Activated naive CD8-positive, alpha-beta T cell treated with anti-CD3 and anti-CD28 coated beads, Interleukin-2, amount 50 U/mL, for 24 hours (primary cell): ENCODE measurements around the gene FAM219A.
A peak's percentile ranks its signal among the peaks of the same experiment; 100 is the strongest.
"Not testable (repeated sequence)": the region's sequence is repeated elsewhere in the genome, so short reads cannot be mapped to it uniquely, and the experiment has no call there.

Experiments used
- ATAC-seq: fragments of 150-1000 bp; cut with Tn5 transposase; one replicate; pipeline ENCODE4 v1.10.0; 2021
- DNase-seq: peaks from one replicate; pipeline ENCODE4 v3.0.0; 2021
- H3K27ac Mint-ChIP-seq: one replicate; pipeline ENCODE4 v1.8.0; 2021; ENCODE audit warnings: mild to moderate bottlenecking, mixed read lengths
- H3K27me3 Mint-ChIP-seq: one replicate; pipeline ENCODE4 v1.8.0; 2021; ENCODE audit warnings: mixed read lengths
- H3K36me3 Mint-ChIP-seq: one replicate; pipeline ENCODE4 v1.8.0; 2021; ENCODE audit warnings: low read depth, mixed read lengths
- H3K4me1 Mint-ChIP-seq: one replicate; pipeline ENCODE4 v1.8.0; 2021; ENCODE audit warnings: mixed read lengths
- H3K4me3 Mint-ChIP-seq: one replicate; pipeline ENCODE4 v1.8.0; 2021; ENCODE audit warnings: mild to moderate bottlenecking, moderate library complexity, mixed read lengths
- H3K9me3 Mint-ChIP-seq: one replicate; pipeline ENCODE4 v1.8.0; 2021; ENCODE audit warnings: mixed read lengths

FAM219A gene

GRCh38 chr9:34493972-34494535, 35.7 kb upstream of the FAM219A start:
- H3K27ac Mint-ChIP-seq, result no peak overlapping the region
- H3K9me3 Mint-ChIP-seq, result no peaks in the 10 kb centered on the region
- ATAC-seq, result no peak
- no peak overlapping the region for H3K4me3 Mint-ChIP-seq
- H3K36me3 Mint-ChIP-seq, result no peaks in the 10 kb centered on the region
- no peaks in the 10 kb centered on the region for H3K4me1 Mint-ChIP-seq
- peak; percentile 41 for DNase-seq
- H3K27me3 Mint-ChIP-seq, result peaks cover 11% of the 10 kb centered on the region

DNA sequence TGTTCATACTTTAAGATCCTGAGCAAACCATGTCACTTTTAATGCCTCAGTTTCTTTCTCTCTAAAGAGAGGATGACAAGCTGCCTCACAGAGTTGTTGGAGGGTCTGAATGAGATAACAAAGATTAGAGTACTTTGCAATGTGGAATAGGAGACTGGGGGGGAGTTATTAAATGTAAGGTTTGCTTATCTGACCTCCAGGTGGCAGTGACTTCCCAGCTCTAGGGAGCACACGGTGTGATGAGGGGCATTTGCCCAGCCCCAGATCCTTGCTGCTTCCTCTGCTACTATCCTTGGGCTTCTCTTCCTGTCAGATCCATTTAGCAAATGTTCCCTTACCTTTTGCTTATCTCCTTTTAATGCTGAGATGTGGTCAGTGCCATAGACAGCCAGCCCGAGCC, 33.7 kb upstream of the FAM219A start:
- Mint-ChIP-seq H3K4me3 (no peak overlapping the region), H3K36me3 (no peaks in the 10 kb centered on the region), H3K27ac (no peak overlapping the region), H3K27me3 (peaks cover 15% of the 10 kb centered on the region), H3K4me1 (no peaks in the 10 kb centered on the region), H3K9me3 (no peaks in the 10 kb centered on the region)
- DNase-seq, result no peak
- ATAC-seq, result no peak

DNA sequence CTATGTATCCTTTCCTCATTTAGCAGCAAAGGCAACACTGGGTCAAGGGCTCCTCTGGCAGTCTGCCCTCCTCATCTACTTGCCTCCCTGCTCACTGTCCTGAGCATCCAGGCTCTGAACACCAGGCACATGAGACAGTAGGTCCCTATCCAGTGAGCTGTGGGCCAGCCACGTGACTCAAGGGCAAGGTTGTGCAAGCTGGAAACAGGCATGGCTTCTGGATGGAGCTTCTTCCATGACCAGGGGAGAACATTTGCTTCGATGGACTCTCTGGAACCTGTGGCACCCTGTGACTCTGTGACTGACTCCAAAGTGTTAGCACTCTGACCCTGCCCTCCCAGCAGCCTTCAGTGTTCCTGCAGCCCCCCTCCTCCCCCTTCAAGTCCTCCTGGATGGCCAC, 33.2 kb upstream of the FAM219A start:
- H3K4me1 Mint-ChIP-seq, result peaks cover 1% of the 10 kb centered on the region
- ATAC-seq (no peak), DNase-seq (no peak)
- H3K36me3 Mint-ChIP-seq, result no peaks in the 10 kb centered on the region
- peaks cover 15% of the 10 kb centered on the region for H3K27me3 Mint-ChIP-seq
- no peaks in the 10 kb centered on the region for H3K9me3 Mint-ChIP-seq
- no peak overlapping the region for H3K27ac Mint-ChIP-seq
- no peak overlapping the region for H3K4me3 Mint-ChIP-seq

GRCh38 chr9:34490760-34491159, 32.4 kb upstream of the FAM219A start:
- Mint-ChIP-seq H3K27me3 (peaks cover 13% of the 10 kb centered on the region), H3K9me3 (no peaks in the 10 kb centered on the region), H3K4me1 (peaks cover 2% of the 10 kb centered on the region), H3K27ac (no peak overlapping the region), H3K36me3 (no peaks in the 10 kb centered on the region), H3K4me3 (no peak overlapping the region)
- ATAC-seq (peak; percentile 20), DNase-seq (no peak)

DNA sequence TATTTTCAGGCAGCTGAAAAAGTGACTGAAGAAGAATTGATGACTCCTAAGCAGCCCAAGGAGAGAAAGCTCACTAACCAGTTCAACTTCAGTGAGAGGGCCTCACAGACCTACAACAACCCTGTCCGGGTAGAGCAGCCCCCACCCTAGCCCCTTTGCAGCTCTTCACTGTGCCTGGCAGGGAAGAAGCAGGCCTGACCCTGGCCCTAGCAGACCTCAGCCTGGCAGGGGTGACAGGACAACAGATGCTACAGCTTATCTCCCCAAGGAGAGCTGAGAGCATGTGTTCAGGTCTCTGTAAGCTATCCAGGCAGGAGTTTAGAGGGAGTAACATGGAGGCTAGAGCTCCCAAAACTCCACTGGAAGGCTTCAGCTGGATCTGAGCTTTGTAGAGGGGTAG, 32.0 kb upstream of the FAM219A start:
- DNase-seq (no peak), ATAC-seq (no peak)
- H3K36me3 Mint-ChIP-seq, result no peaks in the 10 kb centered on the region
- no peak overlapping the region for H3K27ac Mint-ChIP-seq
- no peak overlapping the region for H3K4me3 Mint-ChIP-seq
- H3K4me1 Mint-ChIP-seq, result peaks cover 2% of the 10 kb centered on the region
- peaks cover 12% of the 10 kb centered on the region for H3K27me3 Mint-ChIP-seq
- H3K9me3 Mint-ChIP-seq, result no peaks in the 10 kb centered on the region

- Mint-ChIP-seq H3K9me3 (no peaks in the 10 kb centered on the region), H3K27ac (no peak overlapping the region), H3K36me3 (no peaks in the 10 kb centered on the region), H3K4me3 (no peak overlapping the region), H3K27me3 (peaks cover 9% of the 10 kb centered on the region), H3K4me1 (peaks cover 2% of the 10 kb centered on the region)
- DNase-seq (no peak), ATAC-seq (no peak)
These were observed 28.2 kb upstream of the FAM219A start for GRCh38 chr9:34486572-34486971.

DNA sequence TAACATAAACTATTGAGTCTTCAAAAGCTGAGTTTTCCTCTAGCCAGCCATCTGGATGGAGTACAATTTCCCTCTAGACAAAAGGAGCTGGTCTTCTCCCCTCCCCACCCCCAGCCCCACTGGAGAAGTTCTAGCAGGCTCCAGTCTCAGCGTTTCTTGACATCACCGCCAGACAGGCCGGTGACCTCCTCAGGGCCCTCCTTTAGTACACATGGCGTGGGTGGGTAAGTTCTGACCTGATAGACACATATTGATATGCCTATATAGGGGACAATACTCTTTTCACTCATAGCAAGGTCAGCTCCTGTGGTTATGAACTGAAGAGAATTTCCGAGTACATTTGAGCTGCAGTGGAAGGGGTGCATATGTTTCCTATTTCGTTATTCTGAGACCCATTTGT, 27.5 kb upstream of the FAM219A start:
- Mint-ChIP-seq H3K9me3 (no peaks in the 10 kb centered on the region), H3K4me3 (no peak overlapping the region), H3K36me3 (no peaks in the 10 kb centered on the region), H3K27me3 (peaks cover 9% of the 10 kb centered on the region), H3K4me1 (peaks cover 2% of the 10 kb centered on the region), H3K27ac (no peak overlapping the region)
- DNase-seq, result no peak
- ATAC-seq, result no peak

GRCh38 chr9:34484678-34485077, 26.3 kb upstream of the FAM219A start:
- no peak for DNase-seq
- Mint-ChIP-seq H3K9me3 (no peaks in the 10 kb centered on the region), H3K4me1 (peaks cover 2% of the 10 kb centered on the region), H3K36me3 (no peaks in the 10 kb centered on the region), H3K4me3 (no peak overlapping the region), H3K27me3 (peaks cover 13% of the 10 kb centered on the region), H3K27ac (no peak overlapping the region)
- no peak for ATAC-seq

- H3K27ac Mint-ChIP-seq, H3K4me1 Mint-ChIP-seq, H3K9me3 Mint-ChIP-seq, DNase-seq, H3K27me3 Mint-ChIP-seq, H3K4me3 Mint-ChIP-seq, H3K36me3 Mint-ChIP-seq, ATAC-seq: not testable (repeated sequence)
These were observed 24.4 kb upstream of the FAM219A start for GRCh38 chr9:34482746-34483145.

DNA sequence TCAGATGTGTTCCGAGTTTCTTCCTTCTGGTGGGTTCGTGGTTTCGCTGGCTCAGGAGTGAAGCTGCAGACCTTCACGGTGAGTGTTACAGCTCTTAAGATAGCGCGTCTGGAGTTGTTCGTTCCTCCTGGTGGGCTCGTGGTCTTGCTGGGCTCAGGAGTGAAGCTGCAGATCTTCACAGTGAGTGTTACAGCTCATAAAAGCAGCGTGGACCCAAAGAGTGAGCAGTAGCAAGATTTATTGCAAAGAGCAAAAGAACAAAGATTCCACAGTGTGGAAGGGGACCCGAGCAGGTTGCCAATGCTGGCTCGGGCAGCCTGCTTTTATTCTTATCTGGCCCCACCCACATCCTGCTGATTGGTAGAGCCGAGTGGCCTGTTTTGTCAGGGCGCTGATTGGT, 23.2 kb upstream of the FAM219A start:
- not testable (repeated sequence) for H3K36me3 Mint-ChIP-seq, H3K9me3 Mint-ChIP-seq, H3K4me1 Mint-ChIP-seq, DNase-seq, H3K27ac Mint-ChIP-seq, ATAC-seq, H3K4me3 Mint-ChIP-seq
- H3K27me3 Mint-ChIP-seq, result peaks cover 15% of the 10 kb centered on the region

DNA sequence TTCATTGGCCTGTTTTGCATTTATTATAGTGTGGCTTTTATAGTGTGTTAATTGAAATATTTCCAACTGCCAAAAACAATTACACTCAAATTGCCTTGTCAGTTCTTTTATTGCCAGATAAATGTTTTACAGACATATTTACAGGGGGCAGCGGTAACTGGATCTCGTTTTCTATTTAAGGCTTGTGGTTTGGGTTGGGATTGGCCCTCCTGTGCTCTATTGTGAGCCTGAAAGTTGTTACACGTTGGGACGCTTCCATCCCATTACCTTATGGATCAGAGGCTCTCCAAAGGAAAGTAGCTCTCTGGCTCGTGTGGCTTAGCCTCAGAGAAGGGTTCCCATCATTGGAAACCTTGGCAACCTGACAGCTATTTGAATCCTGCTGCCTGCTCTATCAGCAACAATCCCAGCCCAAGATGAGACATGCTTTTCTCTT, 21.1 kb upstream of the FAM219A start:
- peaks cover 16% of the 10 kb centered on the region for H3K27me3 Mint-ChIP-seq
- no peak overlapping the region for H3K4me3 Mint-ChIP-seq
- H3K9me3 Mint-ChIP-seq, result no peaks in the 10 kb centered on the region
- no peak for DNase-seq
- H3K36me3 Mint-ChIP-seq, result no peaks in the 10 kb centered on the region
- no peak overlapping the region for H3K27ac Mint-ChIP-seq
- ATAC-seq, result no peak
- no peaks in the 10 kb centered on the region for H3K4me1 Mint-ChIP-seq

- ATAC-seq, result no peak
- no peaks in the 10 kb centered on the region for H3K9me3 Mint-ChIP-seq
- no peaks in the 10 kb centered on the region for H3K4me1 Mint-ChIP-seq
These were observed 19.2 kb upstream of the FAM219A start for GRCh38 chr9:34477541-34477940.

DNA sequence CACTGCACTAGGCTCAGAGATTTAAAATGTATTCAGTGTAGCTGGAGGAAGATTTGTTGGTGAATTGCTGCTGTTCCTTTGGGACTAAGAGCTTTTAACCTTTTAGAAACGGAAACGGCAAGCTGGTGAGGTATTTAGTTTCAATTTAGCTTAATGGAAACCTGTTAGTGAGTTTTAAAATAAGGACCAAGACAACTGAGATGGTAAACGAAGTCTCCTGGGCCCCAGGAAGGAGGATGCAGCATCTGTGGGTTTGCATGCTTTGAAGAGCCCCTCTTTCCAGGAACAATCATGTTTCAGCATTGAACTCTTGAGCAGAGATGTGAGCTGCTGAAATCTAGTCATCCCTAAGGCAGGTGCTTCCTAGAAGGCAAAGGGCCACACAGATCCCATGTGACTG, 16.7 kb upstream of the FAM219A start:
- Mint-ChIP-seq H3K27me3 (peaks cover 16% of the 10 kb centered on the region), H3K4me1 (no peaks in the 10 kb centered on the region), H3K36me3 (no peaks in the 10 kb centered on the region), H3K27ac (no peak overlapping the region), H3K4me3 (no peak overlapping the region), H3K9me3 (no peaks in the 10 kb centered on the region)
- DNase-seq, result no peak
- ATAC-seq, result no peak

More at GRCh38 chr9:34477541-34477940, 19.2 kb upstream of the FAM219A start:
- Mint-ChIP-seq H3K27me3 (peaks cover 16% of the 10 kb centered on the region), H3K36me3 (no peaks in the 10 kb centered on the region), H3K27ac (no peak overlapping the region), H3K4me3 (no peak overlapping the region)
- DNase-seq, result no peak

- Mint-ChIP-seq H3K27me3 (peaks cover 11% of the 10 kb centered on the region), H3K4me3 (no peak overlapping the region), H3K27ac (no peak overlapping the region), H3K4me1 (peaks cover 7% of the 10 kb centered on the region), H3K36me3 (no peaks in the 10 kb centered on the region), H3K9me3 (no peaks in the 10 kb centered on the region)
- DNase-seq, result no peak
- no peak for ATAC-seq
These were observed 7.1 kb upstream of the FAM219A start for GRCh38 chr9:34465468-34465867.

DNA sequence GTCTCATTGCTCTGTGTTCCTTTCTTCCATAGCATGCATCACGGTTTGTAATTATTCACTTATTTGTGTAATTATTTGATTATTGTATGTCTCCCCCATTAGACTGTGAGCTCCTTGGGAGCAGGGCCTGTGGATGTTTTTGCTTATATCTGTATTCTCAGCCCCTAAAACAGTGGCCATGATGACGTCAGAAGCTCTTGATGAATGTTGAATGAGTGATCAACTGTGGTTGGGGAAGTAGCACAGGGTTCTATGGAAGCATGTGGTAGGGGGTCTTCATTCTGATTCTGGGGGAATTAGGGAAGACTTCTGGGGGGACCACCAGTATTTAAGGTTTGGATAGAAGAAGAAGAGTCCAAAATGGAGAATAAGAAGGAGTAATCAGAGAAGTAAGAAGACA, 6.2 kb upstream of the FAM219A start:
- Mint-ChIP-seq H3K9me3 (no peaks in the 10 kb centered on the region), H3K27me3 (peaks cover 16% of the 10 kb centered on the region), H3K4me1 (peaks cover 12% of the 10 kb centered on the region), H3K36me3 (no peaks in the 10 kb centered on the region), H3K4me3 (no peak overlapping the region), H3K27ac (no peak overlapping the region)
- no peak for ATAC-seq
- no peak for DNase-seq

DNA sequence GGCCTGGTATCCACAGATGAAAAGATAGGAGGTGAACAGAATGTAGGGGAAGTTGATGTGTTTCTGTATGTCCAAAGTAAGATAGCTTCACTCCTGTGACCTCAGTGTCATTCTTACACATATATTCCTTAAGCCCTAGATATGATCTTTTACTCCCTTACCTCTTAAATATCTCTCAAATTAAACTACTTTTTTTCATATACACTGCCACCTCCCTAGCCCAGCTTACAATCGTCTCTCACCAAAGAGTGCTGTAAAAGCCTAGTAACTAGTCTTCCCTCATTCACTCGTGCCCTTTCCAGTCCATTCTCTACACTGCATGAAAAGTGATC, 5.5 kb upstream of the FAM219A start:
- no peak for ATAC-seq
- Mint-ChIP-seq H3K4me3 (no peak overlapping the region), H3K36me3 (no peaks in the 10 kb centered on the region), H3K4me1 (peaks cover 18% of the 10 kb centered on the region), H3K27ac (no peak overlapping the region), H3K27me3 (peaks cover 18% of the 10 kb centered on the region), H3K9me3 (no peaks in the 10 kb centered on the region)
- no peak for DNase-seq
